ENCODE data around the gene RHOBTB1. TPM values are rescaled to one million over a fixed set of nuclear protein-coding genes. Genes with fewer than 3 reads are reported as not detected.
A peak's percentile ranks its signal among the peaks of the same experiment; 100 is the strongest.

RHOBTB1 gene
- 15.8 and 27.0 TPM in 2 replicates for total RNA-seq (ENCODE audit: low replicate concordance)

- no peak for TF ChIP-seq CTCF (IDR thresholded peaks at IDR 0.05; ENCODE audit: insufficient read depth, low read length)
- peak; percentile 76 for DNase-seq (ENCODE audit: low read depth)
- peak within 1 kb of the TSS; percentile 79 for H3K4me3 ChIP-seq (ENCODE audit: low read depth, low read length)
These were observed at the start of gene RHOBTB1 for GRCh38 chr10:60944058-60944909. Gene RHOBTB1, minus strand, starts transcription at chr10:60944185. Its CDS starts 32,643 bp downstream, at chr10:60911542.

GRCh38 chr10:60992636-60993035 is 48.7 kb upstream of the RHOBTB1 start:
- no peak overlapping the region for H3K4me3 ChIP-seq (ENCODE audit: low read depth, low read length)
- TF ChIP-seq CTCF (IDR thresholded peaks at IDR 0.05; ENCODE audit: insufficient read depth, low read length): no peak
- no peak for DNase-seq (ENCODE audit: low read depth)

- no peak for DNase-seq (ENCODE audit: low read depth)
- no peak for TF ChIP-seq CTCF (IDR thresholded peaks at IDR 0.05; ENCODE audit: insufficient read depth, low read length)
- no peak overlapping the region for H3K4me3 ChIP-seq (ENCODE audit: low read depth, low read length)
These were observed 46.7 kb upstream of the RHOBTB1 start for GRCh38 chr10:60990663-60991062.

- no peak overlapping the region for H3K4me3 ChIP-seq (ENCODE audit: low read depth, low read length)
- no peak for TF ChIP-seq CTCF (IDR thresholded peaks at IDR 0.05; ENCODE audit: insufficient read depth, low read length)
- no peak for DNase-seq (ENCODE audit: low read depth)
These were observed 45.5 kb upstream of the RHOBTB1 start for GRCh38 chr10:60989400-60989876.

GRCh38 chr10:60986791-60987190 is 42.8 kb upstream of the RHOBTB1 start:
- no peak for TF ChIP-seq CTCF (IDR thresholded peaks at IDR 0.05; ENCODE audit: insufficient read depth, low read length)
- no peak for DNase-seq (ENCODE audit: low read depth)
- no peak overlapping the region for H3K4me3 ChIP-seq (ENCODE audit: low read depth, low read length)

GRCh38 chr10:60985951-60986350 is 42.0 kb upstream of the RHOBTB1 start:
- no peak for DNase-seq (ENCODE audit: low read depth)
- no peak for TF ChIP-seq CTCF (IDR thresholded peaks at IDR 0.05; ENCODE audit: insufficient read depth, low read length)
- no peak overlapping the region for H3K4me3 ChIP-seq (ENCODE audit: low read depth, low read length)
